Activated CD8-positive, alpha-beta memory T cell treated with anti-CD3 and anti-CD28 coated beads for 36 hours (primary cell): ENCODE measurements around the gene UMAD1. TPM values are rescaled to one million over a fixed set of nuclear protein-coding genes. Genes with fewer than 3 reads are reported as not detected.

Source experiments
- CTCF ChIA-PET: fragments of 350-600 bp; sonication (Branson Sonifier 250); formaldehyde crosslinking; loops from one replicate; lab custom pipeline; 2021; ENCODE audit warnings: antibody characterized with exemption; lab: Charles Lee
- POLR2A ChIA-PET: fragments of 350-600 bp; sonication (Branson Sonifier 250); formaldehyde crosslinking; loops from one replicate; lab custom pipeline; 2021; ENCODE audit warnings: antibody characterized with exemption; lab: Charles Lee
- total RNA-seq, 2 experiments: library from RNA; stranded (reverse); gene quantifications; one replicate each; pipeline ENCODE4 v1.2.3, GENCODE V29; 2021

Gene UMAD1
- total RNA-seq, 2 experiments from 2014 or later: 12.8 to 14.2 TPM

GRCh38 chr7:7920481-7920880, 279.9 kb downstream of the UMAD1 start:
- CTCF ChIA-PET: no interaction called here
- POLR2A ChIA-PET: no interaction called here

- CTCF ChIA-PET: no interaction called here
- POLR2A ChIA-PET: no interaction called here
Measured at GRCh38 chr7:7921830-7922229, 281.3 kb downstream of the UMAD1 start.

- ChIA-PET CTCF (no interaction called here), POLR2A (no interaction called here)
Measured at GRCh38 chr7:7922684-7923385, 282.3 kb downstream of the UMAD1 start.

- CTCF ChIA-PET: no interaction called here
- POLR2A ChIA-PET: no interaction called here
Measured at GRCh38 chr7:7923818-7924217, 283.3 kb downstream of the UMAD1 start.

- CTCF ChIA-PET: no interaction called here
Measured at GRCh38 chr7:7924303-7924702, 283.8 kb downstream of the UMAD1 start.

More at GRCh38 chr7:7924303-7924702, 283.8 kb downstream of the UMAD1 start:
- POLR2A ChIA-PET: no interaction called here

Other genes with a start within 250 kb of the UMAD1 start
- gene COL28A1, start 104.9 kb upstream of the UMAD1 start, total RNA-seq: not detected
- 10 to 100 TPM; 51.9 to 53.6 TPM for gene MIOS, start 73.9 kb upstream of the UMAD1 start, total RNA-seq
- 100 to 1,000 TPM; 155 to 176 TPM for gene RPA3, start 77.9 kb downstream of the UMAD1 start, total RNA-seq